ENCODE data around the gene CA9. TPM values are rescaled to one million over a fixed set of nuclear protein-coding genes. Genes with fewer than 3 reads are reported as not detected.

Gene CA9
- total RNA-seq, 2 experiments from 2014 or later, result 1.1 to 1.2 TPM

GRCh38 chr9:35713578-35713977, 39.9 kb downstream of the CA9 start:
- no peak overlapping the region for H3K4me3 Mint-ChIP-seq
- H3K9me3 Mint-ChIP-seq, result no peaks in the 10 kb centered on the region
- DNase-seq, result no peak
- ChIA-PET CTCF (interaction anchor here (1.0 to 4.3 kb wide), 3 partner anchors 15 to 18 kb away, joined by 3 to 26 read pairs (median 7); no protein-coding TSS in a partner anchor), POLR2A (interaction anchor here (0.7 to 2.1 kb wide), 3 partner anchors 13 to 35 kb away, joined by 3 to 6 read pairs (median 3); partner anchors contain the start of genes GBA2 and RGP1)
- peaks cover 86% of the 10 kb centered on the region for H3K36me3 Mint-ChIP-seq (ENCODE audit: low read depth)
- H3K27me3 Mint-ChIP-seq, result no peaks in the 10 kb centered on the region
- H3K4me1 Mint-ChIP-seq, result no peaks in the 10 kb centered on the region
- H3K27ac Mint-ChIP-seq, result no peak overlapping the region

- ChIA-PET CTCF (interaction anchor here (1.0 to 1.2 kb wide), 2 partner anchors 14 to 18 kb away, joined by 3 to 7 read pairs; no protein-coding TSS in a partner anchor), POLR2A (interaction anchor here (0.7 to 2.1 kb wide), 4 partner anchors 13 to 34 kb away, joined by 3 to 6 read pairs (median 3); partner anchors contain the start of genes GBA2 and RGP1)
- no peak overlapping the region for H3K4me3 Mint-ChIP-seq
- H3K36me3 Mint-ChIP-seq (ENCODE audit: low read depth), result peaks cover 86% of the 10 kb centered on the region
- H3K27me3 Mint-ChIP-seq, result no peaks in the 10 kb centered on the region
- no peak for DNase-seq
- H3K9me3 Mint-ChIP-seq, result no peaks in the 10 kb centered on the region
- H3K27ac Mint-ChIP-seq, result no peak overlapping the region
- no peaks in the 10 kb centered on the region for H3K4me1 Mint-ChIP-seq
Observed at GRCh38 chr9:35714123-35714522, 40.4 kb downstream of the CA9 start.

- H3K27ac Mint-ChIP-seq, result no peak overlapping the region
- H3K4me1 Mint-ChIP-seq, result no peaks in the 10 kb centered on the region
- H3K27me3 Mint-ChIP-seq, result no peaks in the 10 kb centered on the region
- H3K4me3 Mint-ChIP-seq, result no peak overlapping the region
- no peak for DNase-seq
- CTCF ChIA-PET, result interaction anchor here (1.0 to 1.7 kb wide), 3 partner anchors 12 to 19 kb away, joined by 3 to 7 read pairs (median 6); no protein-coding TSS in a partner anchor
- H3K9me3 Mint-ChIP-seq, result no peaks in the 10 kb centered on the region
- peaks cover 89% of the 10 kb centered on the region for H3K36me3 Mint-ChIP-seq (ENCODE audit: low read depth)
- POLR2A ChIA-PET, result interaction anchor here (0.7 to 1.0 kb wide), 3 partner anchors 12 to 18 kb away, joined by 3 read pairs; no protein-coding TSS in a partner anchor
Observed at GRCh38 chr9:35714579-35715252, 41.0 kb downstream of the CA9 start.

- Mint-ChIP-seq H3K4me1 (no peaks in the 10 kb centered on the region), H3K27me3 (no peaks in the 10 kb centered on the region), H3K36me3 (ENCODE audit: low read depth) (peaks cover 91% of the 10 kb centered on the region), H3K9me3 (no peaks in the 10 kb centered on the region), H3K4me3 (no peak overlapping the region), H3K27ac (peak overlapping the region; percentile 4)
- ChIA-PET POLR2A (no interaction called here), CTCF (interaction anchor here (1.7 kb wide), 1 partner anchor 11 kb away, joined by 6 read pairs; no protein-coding TSS in a partner anchor)
- DNase-seq, result no peak
Observed at GRCh38 chr9:35716230-35716629, 42.5 kb downstream of the CA9 start.

- ChIA-PET CTCF (interaction anchor here (0.8 kb wide), 1 partner anchor 11 kb away, joined by 3 read pairs; no protein-coding TSS in a partner anchor), POLR2A (interaction anchor here (0.9 kb wide), 1 partner anchor 9 kb away, joined by 3 read pairs; no protein-coding TSS in a partner anchor)
- Mint-ChIP-seq H3K4me1 (no peaks in the 10 kb centered on the region), H3K27me3 (no peaks in the 10 kb centered on the region), H3K4me3 (no peak overlapping the region), H3K9me3 (no peaks in the 10 kb centered on the region), H3K27ac (no peak overlapping the region), H3K36me3 (ENCODE audit: low read depth) (peaks cover 92% of the 10 kb centered on the region)
- no peak for DNase-seq
Observed at GRCh38 chr9:35717132-35717870, 43.6 kb downstream of the CA9 start.

GRCh38 chr9:35718721-35719511, 45.2 kb downstream of the CA9 start:
- H3K27ac Mint-ChIP-seq, result no peak overlapping the region
- no peak overlapping the region for H3K4me3 Mint-ChIP-seq
- H3K9me3 Mint-ChIP-seq, result no peaks in the 10 kb centered on the region
- no peaks in the 10 kb centered on the region for H3K27me3 Mint-ChIP-seq
- H3K36me3 Mint-ChIP-seq (ENCODE audit: low read depth), result peaks cover 94% of the 10 kb centered on the region
- no peaks in the 10 kb centered on the region for H3K4me1 Mint-ChIP-seq
- CTCF ChIA-PET, result interaction anchor here (3.8 kb wide), 1 partner anchor 23 kb away, joined by 18 read pairs; no protein-coding TSS in a partner anchor
- POLR2A ChIA-PET, result no interaction called here
- no peak for DNase-seq

GRCh38 chr9:35719546-35719945, 45.8 kb downstream of the CA9 start:
- ChIA-PET CTCF (interaction anchor here (3.8 kb wide), 1 partner anchor 24 kb away, joined by 18 read pairs; no protein-coding TSS in a partner anchor), POLR2A (no interaction called here)
- Mint-ChIP-seq H3K4me3 (no peak overlapping the region), H3K27me3 (no peaks in the 10 kb centered on the region), H3K9me3 (no peaks in the 10 kb centered on the region), H3K27ac (no peak overlapping the region), H3K36me3 (ENCODE audit: low read depth) (peaks cover 94% of the 10 kb centered on the region), H3K4me1 (no peaks in the 10 kb centered on the region)
- DNase-seq, result no peak

GRCh38 chr9:35723426-35723825, 49.7 kb downstream of the CA9 start:
- Mint-ChIP-seq H3K36me3 (ENCODE audit: low read depth) (peaks cover 82% of the 10 kb centered on the region), H3K27me3 (no peaks in the 10 kb centered on the region), H3K27ac (no peak overlapping the region), H3K4me3 (no peak overlapping the region), H3K4me1 (no peaks in the 10 kb centered on the region), H3K9me3 (no peaks in the 10 kb centered on the region)
- CTCF ChIA-PET, result interaction anchor here (0.8 to 1.5 kb wide), 3 partner anchors 27 to 109 kb away, joined by 3 read pairs; no protein-coding TSS in a partner anchor
- no peak for DNase-seq
- POLR2A ChIA-PET, result no interaction called here

GRCh38 chr9:35723908-35724307, 50.2 kb downstream of the CA9 start:
- no peak overlapping the region for H3K27ac Mint-ChIP-seq
- no peaks in the 10 kb centered on the region for H3K27me3 Mint-ChIP-seq
- H3K4me3 Mint-ChIP-seq, result no peak overlapping the region
- CTCF ChIA-PET, result interaction anchor here (0.8 to 1.5 kb wide), 3 partner anchors 28 to 110 kb away, joined by 3 read pairs; no protein-coding TSS in a partner anchor
- POLR2A ChIA-PET, result no interaction called here
- DNase-seq, result no peak
- peaks cover 77% of the 10 kb centered on the region for H3K36me3 Mint-ChIP-seq (ENCODE audit: low read depth)
- H3K9me3 Mint-ChIP-seq, result no peaks in the 10 kb centered on the region
- no peaks in the 10 kb centered on the region for H3K4me1 Mint-ChIP-seq

- ChIA-PET CTCF (interaction anchor here (5.3 to 8.0 kb wide), 2 partner anchors 29 to 78 kb away, joined by 31 to 58 read pairs; partner anchors contain the start of gene SIT1), POLR2A (no interaction called here)
- no peaks in the 10 kb centered on the region for H3K4me1 Mint-ChIP-seq
- DNase-seq, result no peak
- no peaks in the 10 kb centered on the region for H3K27me3 Mint-ChIP-seq
- no peak overlapping the region for H3K4me3 Mint-ChIP-seq
- H3K36me3 Mint-ChIP-seq (ENCODE audit: low read depth), result peaks cover 66% of the 10 kb centered on the region
- no peaks in the 10 kb centered on the region for H3K9me3 Mint-ChIP-seq
- no peak overlapping the region for H3K27ac Mint-ChIP-seq
Observed at GRCh38 chr9:35725362-35725761, 51.6 kb downstream of the CA9 start.

GRCh38 chr9:35726931-35727330, 53.2 kb downstream of the CA9 start:
- POLR2A ChIA-PET, result interaction anchor here (1.0 to 7.6 kb wide), 6 partner anchors 9 to 78 kb away, joined by 3 to 147 read pairs (median 48); partner anchors contain the start of genes ARHGEF39, CCDC107, GBA2 and RGP1
- peak overlapping the region; percentile 52 for H3K4me3 Mint-ChIP-seq

GRCh38 chr9:35727676-35728040, 53.9 kb downstream of the CA9 start:
- H3K27ac Mint-ChIP-seq, result no peak overlapping the region
- no peak for DNase-seq
- no peak overlapping the region for H3K4me3 Mint-ChIP-seq
- H3K27me3 Mint-ChIP-seq, result no peaks in the 10 kb centered on the region
- H3K36me3 Mint-ChIP-seq (ENCODE audit: low read depth), result peaks cover 54% of the 10 kb centered on the region
- POLR2A ChIA-PET, result interaction anchor here (0.8 to 7.6 kb wide), 8 partner anchors 13 to 111 kb away, joined by 3 to 147 read pairs (median 8); partner anchors contain the start of genes ARHGEF39, CCDC107, GBA2 and RGP1
- no peaks in the 10 kb centered on the region for H3K9me3 Mint-ChIP-seq
- CTCF ChIA-PET, result interaction anchor here (0.9 to 8.0 kb wide), 18 partner anchors 9 to 1081 kb away, joined by 3 to 95 read pairs (median 5); partner anchors contain the start of genes ARHGEF39, CCDC107, GALT and GBA2
- H3K4me1 Mint-ChIP-seq, result no peaks in the 10 kb centered on the region

More at GRCh38 chr9:35726931-35727330, 53.2 kb downstream of the CA9 start:
- CTCF ChIA-PET, result interaction anchor here (0.9 to 8.0 kb wide), 13 partner anchors 9 to 1080 kb away, joined by 3 to 95 read pairs (median 6); partner anchors contain the start of genes ARHGEF39, CCDC107, GALT and GBA2
- H3K36me3 Mint-ChIP-seq (ENCODE audit: low read depth), result peaks cover 60% of the 10 kb centered on the region
- H3K27me3 Mint-ChIP-seq, result no peaks in the 10 kb centered on the region
- H3K4me1 Mint-ChIP-seq, result no peaks in the 10 kb centered on the region
- H3K27ac Mint-ChIP-seq, result no peak overlapping the region
- no peaks in the 10 kb centered on the region for H3K9me3 Mint-ChIP-seq
- DNase-seq, result peak; percentile 56
